Left lobe of liver (tissue), 2 donors: ENCODE measurements around the gene STYXL1. TPM values are rescaled to one million over a fixed set of nuclear protein-coding genes. Genes with fewer than 3 reads are reported as not detected.
A peak's percentile ranks its signal among the peaks of the same experiment; 100 is the strongest.

Source experiments
- ATAC-seq: fragments of 200-7000 bp; cut with Tn5 transposase; one replicate; pipeline ENCODE4 v1.9.1; 2020; ENCODE audit warnings: mild to moderate bottlenecking, moderate library complexity
- DNase-seq: peaks from one replicate; pipeline ENCODE4 v3.0.0-alpha.2; 2020; ENCODE audit warnings: low spot score
- total RNA-seq: library from RNA; stranded (reverse); gene quantifications from one replicate; pipeline ENCODE4 v1.2.1, GENCODE V29; 2021
- donor health status: DM: no; HTN: no; CAD: no; lungs with moderate emphysema.
- donor health status: DM: no; HTN: yes; CAD: no.

Gene STYXL1
- total RNA-seq, 1 donor from 2014 or later, result 17.6 TPM

DNA sequence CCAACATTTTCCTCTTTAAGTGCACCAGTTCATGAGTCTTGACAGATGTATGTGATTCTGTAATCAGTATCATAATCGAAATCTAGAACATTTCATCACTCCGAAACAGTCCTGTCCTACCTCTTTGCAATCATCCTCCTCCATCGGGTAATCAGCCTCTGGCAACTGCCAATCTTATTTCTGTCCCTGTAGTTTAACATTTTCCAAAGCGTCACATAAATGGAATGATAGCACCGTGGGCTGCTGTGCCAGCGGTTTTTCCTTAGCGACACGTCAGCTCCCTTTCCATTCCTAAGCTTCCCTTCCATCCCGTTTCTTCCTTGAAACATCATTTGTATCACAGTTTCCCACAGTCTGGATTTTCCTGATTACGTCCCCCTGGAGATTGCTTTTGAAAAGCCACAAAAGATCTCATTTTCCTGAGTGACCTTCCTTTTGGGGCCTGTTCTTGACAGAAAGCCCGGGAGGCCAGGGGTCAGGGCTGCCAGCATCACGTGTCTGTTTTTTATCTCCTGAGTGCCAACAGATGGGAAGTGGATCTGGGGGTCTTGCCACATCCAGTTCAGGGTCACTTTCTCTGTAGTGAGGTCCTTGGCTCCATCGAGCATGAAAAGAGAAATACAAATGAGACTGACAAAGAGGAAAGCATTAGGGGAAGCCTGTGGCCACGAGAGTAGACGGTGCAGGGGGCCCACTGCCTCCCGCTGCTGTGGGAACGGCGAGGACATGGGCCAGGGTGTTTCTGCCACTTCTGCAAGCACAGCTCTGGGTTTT lies 85.0 kb downstream of the STYXL1 start:
- ATAC-seq, result no peak
- DNase-seq, result peak; percentile 59

DNA sequence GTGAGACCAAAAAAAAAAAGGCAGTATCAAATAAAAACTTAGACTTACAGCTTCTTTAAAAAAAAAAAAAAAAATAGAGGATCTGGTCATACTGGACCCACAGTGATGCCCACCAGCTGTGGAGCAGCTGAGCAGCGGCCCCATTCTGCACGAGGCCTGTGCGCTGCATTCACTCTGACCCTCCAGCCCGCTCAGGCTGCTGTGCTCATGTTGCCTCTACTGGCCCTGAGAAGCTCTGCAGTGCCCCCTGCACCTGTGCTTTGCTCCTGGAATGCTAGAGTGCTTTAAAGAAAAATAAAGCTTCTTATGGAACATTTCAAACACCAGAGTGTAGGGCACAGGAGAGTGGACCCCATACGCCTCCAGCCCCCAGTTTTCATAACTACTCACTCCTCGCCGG lies 86.6 kb downstream of the STYXL1 start:
- DNase-seq, result no peak
- no peak for ATAC-seq

DNA sequence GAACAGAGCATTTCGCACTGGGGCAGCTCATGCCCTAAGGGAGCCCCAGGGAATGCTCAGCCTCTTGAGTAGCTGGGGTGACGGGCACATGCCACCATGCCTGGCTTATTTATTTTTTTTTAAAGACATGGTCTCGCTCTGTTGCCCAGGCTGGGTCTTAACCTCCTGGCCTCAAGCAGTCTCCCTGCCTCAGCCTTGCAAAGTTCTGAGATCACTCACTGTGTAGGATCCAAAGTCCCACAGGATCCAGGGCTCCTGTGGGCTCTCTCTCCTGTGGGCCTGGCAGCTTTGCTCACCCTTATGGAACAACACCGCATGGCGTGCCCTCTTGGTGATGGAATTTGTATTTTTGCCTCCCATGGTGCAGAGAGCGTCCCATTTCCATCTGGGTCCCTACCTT lies 87.4 kb downstream of the STYXL1 start:
- DNase-seq (no peak), ATAC-seq (no peak)

DNA sequence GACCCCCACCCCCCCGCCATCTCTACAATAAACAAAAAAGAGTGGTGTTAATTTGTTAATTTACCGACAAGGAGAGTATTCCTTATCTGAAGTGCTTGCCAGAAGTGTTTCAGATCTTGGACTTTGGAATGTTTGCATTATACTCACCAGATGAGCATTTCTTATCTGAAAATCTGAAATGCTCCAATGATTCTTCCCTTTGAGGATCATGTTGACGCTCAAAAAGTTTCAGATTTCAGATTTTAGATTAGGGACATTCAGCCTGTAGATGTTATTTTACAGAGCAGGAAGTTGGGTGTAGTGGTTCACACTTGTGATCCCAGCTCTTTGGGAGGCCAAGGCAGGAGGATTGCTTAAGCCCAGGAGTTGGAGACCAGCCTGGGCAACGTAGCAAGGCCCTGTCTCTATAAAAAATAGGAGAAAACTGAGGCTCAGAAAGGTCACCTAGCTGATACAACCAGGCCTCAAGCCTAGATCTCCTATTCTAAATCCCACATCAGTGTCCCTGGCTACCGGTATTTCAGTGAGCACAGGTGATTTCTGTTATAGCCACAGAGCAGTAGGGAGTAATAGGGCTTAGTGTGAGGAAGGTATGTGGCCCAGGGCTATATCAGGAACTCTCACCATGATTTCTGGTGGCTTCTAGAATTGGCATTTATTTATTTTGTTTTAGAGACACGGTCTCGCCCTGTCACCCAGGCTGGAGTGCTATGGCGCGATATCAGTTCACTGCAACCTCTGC lies 88.8 kb downstream of the STYXL1 start:
- ATAC-seq (no peak), DNase-seq (no peak)

DNA sequence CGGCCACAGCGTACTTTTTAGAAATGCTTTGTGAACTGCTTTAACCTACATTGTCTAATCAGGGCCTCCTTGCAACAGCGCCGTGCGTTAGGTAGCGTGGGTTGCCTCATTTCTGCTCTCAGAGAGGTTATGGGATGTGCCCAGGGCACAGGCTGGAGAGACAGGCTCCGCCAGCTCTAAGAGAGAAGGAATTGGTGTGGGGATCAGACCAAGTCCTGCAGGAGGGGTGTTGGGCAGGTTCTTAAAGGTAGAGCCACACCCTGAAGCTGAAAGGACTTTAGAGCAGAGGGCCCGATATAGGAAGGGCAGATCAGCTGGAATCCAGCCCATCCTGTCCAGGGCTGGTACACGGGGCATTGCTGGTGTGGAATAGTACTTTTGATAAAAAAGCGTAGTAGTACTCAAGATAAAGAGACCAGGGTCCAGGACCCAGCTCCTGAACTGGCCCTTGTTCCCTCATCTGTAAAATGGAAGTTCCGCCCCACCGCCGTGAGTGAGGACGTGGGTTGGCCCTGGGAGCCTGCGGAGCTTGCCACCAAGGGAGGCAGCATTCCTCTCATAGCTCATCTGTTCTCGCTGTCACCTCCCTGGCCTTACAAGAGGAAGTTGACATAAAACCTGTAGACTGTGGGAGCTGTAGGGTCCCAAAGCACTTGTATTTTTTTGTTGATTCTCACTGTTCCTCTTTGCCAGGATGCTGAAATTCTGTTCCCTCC lies 90.6 kb downstream of the STYXL1 start:
- DNase-seq, result no peak

DNA sequence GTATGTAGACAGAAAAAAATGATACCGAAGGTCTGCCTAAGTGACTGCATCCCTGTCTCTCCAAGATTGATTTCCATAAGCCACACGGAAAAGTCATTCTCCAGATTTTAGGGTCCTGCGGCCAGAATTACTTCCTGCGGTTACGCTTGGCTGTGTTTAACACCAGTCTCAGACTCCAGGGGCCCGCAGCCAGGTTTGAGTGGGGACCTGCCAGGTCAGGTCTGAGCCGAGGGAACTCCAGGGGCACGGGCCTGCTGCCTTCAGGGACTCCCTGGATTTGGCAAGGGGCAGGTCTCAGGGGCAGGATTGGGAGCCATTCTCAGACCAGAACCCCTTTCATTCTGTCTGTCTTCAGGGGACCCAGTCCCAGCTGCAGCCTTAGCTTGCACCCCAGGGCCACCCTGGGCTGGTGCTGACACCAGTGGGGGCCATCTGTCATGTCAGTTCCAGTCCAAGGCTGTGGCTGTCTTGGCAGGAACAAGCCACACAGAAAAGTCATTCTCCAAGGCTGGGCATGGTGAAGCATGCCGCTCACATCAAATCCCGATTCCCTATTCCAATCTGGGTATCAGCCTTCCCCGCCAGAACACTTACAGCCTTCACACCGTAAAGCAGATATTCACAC lies 92.4 kb downstream of the STYXL1 start:
- DNase-seq, result no peak
- ATAC-seq, result peak; percentile 1

More for the DNA sequence above, 90.6 kb downstream of the STYXL1 start:
- peak; percentile 9 for ATAC-seq

DNA sequence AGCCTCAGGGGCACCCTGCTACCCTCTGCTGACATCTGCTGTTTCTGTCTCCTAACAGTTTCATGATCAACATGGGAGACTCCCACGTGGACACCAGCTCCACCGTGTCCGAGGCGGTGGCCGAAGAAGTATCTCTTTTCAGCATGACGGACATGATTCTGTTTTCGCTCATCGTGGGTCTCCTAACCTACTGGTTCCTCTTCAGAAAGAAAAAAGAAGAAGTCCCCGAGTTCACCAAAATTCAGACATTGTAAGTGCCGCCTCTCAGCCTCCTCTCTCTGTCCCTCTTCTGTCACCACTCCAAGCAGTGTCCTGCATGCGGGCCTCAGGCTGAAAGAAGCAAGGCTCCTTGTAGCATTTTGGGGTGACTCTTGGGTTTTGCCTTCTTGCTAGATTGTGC lies 93.9 kb downstream of the STYXL1 start:
- peak; percentile 2 for ATAC-seq
- no peak for DNase-seq

DNA sequence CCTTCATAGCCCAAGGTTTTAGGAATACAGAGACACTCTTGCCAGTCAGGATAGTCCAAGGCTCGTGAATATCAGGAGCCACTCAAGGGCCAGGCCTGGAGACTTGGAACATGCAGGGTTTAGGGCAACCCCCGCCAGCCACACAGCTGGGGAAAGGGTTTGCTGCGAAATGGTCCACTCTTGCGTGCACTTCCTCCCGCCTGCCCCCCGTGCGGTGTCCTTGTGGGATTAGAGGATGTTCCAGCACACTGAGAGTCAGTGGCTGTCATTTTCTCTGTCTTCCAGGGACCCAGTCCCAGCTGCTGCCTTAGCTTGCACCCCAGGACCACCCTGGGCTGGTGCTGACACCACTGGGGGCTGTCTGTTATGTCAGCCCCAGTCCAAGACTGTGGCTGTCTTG lies 94.4 kb downstream of the STYXL1 start:
- DNase-seq, result no peak

DNA sequence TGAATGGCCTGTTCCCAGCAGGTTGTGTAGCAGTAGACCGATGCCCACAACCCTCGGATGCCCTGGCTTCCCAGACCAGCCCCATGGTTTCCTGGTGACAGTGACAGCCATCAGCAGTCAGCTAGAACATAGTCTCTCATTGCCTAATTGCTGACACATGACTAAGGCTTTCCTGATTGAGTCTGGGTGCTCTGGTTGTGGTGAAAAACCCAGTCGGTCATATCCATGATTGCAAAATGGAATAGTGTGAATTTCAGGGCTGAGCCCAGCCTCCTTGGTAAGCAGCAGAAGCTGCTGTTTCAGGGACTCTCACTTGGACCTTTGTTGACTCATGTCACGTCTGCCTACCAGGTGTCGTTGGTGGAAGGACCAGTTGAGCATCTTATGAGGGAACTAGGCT lies 96.3 kb downstream of the STYXL1 start:
- ATAC-seq (peak; percentile 37), DNase-seq (no peak)

More for the DNA sequence above, 94.4 kb downstream of the STYXL1 start:
- ATAC-seq, result no peak

DNA sequence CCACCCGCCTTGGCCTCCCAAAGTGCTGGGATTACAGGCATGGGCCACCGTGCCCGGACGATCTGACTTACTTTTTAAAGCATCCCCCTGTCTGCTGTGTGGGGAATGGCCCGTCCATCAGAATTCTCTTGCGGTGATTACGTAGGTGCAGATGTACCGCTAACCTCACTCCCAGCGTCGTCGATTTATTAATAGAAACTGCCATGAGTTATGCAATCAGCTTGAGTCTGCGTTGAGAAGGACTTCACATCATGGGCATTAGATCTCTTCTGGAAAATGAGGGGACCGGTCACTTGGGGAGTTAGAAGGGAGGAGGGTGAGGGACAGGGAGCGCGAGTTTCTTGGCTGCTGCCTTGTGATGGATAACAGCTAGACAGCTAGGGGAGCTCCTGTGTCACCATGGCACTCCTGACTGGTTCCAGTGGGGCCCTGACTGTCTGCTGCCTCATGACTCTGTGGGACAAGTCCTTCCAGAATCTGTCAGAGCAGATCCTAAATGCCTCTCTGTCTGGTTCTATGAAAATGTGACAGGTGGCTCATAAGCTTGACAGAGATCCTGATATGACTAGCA lies 97.6 kb downstream of the STYXL1 start:
- DNase-seq, result no peak
- no peak for ATAC-seq

DNA sequence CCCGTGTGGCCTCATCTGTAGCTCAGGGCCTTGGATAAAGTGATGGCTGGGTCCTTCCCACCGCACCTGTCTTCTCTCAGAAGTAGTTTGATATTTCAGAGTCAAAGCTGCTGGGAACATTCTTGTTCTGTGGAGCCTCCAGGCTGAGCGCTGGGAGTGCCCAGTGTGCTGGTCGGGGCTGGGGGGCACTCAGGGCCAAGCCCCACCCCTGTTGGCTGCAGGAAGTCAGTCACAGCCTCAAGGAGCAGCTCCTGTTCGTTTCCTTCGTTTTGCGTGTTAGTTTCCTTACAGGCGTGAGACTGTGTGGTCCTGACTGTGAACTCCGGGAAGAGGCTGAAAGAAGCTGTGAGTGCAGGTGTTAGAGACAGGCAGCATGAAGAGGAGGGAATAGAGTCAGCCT lies 99.6 kb downstream of the STYXL1 start:
- ATAC-seq (no peak), DNase-seq (no peak)

Other genes with a start within 250 kb of the STYXL1 start
- 0.88 TPM for gene CCL24, start 234.2 kb downstream of the STYXL1 start, total RNA-seq
- gene RHBDD2, start 169.0 kb downstream of the STYXL1 start, total RNA-seq, result 32.9 TPM
- 741 TPM for gene POR, start 132.8 kb downstream of the STYXL1 start, total RNA-seq
- gene TMEM120A, start 53.4 kb downstream of the STYXL1 start, total RNA-seq, result 79.6 TPM
- gene MDH2, start 106 bp upstream of the STYXL1 start, total RNA-seq, result 184 TPM
- gene SRRM3, start 153.9 kb upstream of the STYXL1 start, total RNA-seq, result 0.20 TPM